A549 (cell line): ENCODE results near the gene LSP1. TPM values are rescaled to one million over a fixed set of nuclear protein-coding genes. Genes with fewer than 3 reads are reported as not detected.

ENCODE experiments used
- ATAC-seq, 2 experiments: fragments of 200-7000 bp in 1 of 2; fragments of >200 bp in 1 of 2; cut with Nextera tagmentation in 1 of 2; cut with Tn5 transposase in 1 of 2; 3 replicates each; pipeline versions ENCODE4 v1.8.0 to v1.9.1; 2018 to 2020; ENCODE audit warnings: mild to moderate bottlenecking in 1 of 2, moderate library complexity in 1 of 2
- CTCF ChIA-PET: fragments of 300-600 bp; sonication (Branson Sonifier 250); formaldehyde crosslinking; extraction: SDS; loops from one replicate; lab custom pipeline; 2021; ENCODE audit warnings: antibody characterized with exemption, inconsistent platforms; lab: Yijun Ruan, JAX
- POLR2A ChIA-PET: fragments of 350-600 bp; formaldehyde crosslinking; extraction: SDS; loops from one replicate; lab custom pipeline; 2021; ENCODE audit warnings: antibody characterized with exemption, inconsistent platforms; lab: Yijun Ruan, JAX
- DNase-seq, 2 experiments: peaks; one replicate each; pipeline versions ENCODE4 v3.0.0 to v3.0.0-alpha.2; 2011 to 2016; ENCODE audit warnings: low read depth in 1 of 2, low spot score in 1 of 2
- FAIRE-seq: peaks from 2 replicates; lab custom pipeline; 2011; peaks lifted over from hg19 to GRCh38; lab: Jason Lieb, UNC
- H3K27ac ChIP-seq, 2 experiments: fragments of >200 bp; sonication (Bioruptor Twin); formaldehyde crosslinking; 3 replicates each; pipeline ENCODE4 v1.5.1; 2016 to 2017
- H3K4me1 ChIP-seq: fragments of >200 bp; sonication (Bioruptor Twin); formaldehyde crosslinking; 3 replicates; pipeline ENCODE4 v1.6.1; 2016
- H3K4me2 ChIP-seq: fragments of >200 bp; sonication (Bioruptor Twin); formaldehyde crosslinking; 3 replicates; pipeline ENCODE4 v1.6.1; 2016
- H3K4me3 ChIP-seq: fragments of >200 bp; sonication (Bioruptor Twin); formaldehyde crosslinking; 3 replicates; pipeline ENCODE4 v1.5.1; 2016
- H3K9me3 ChIP-seq: fragments of >200 bp; sonication (Bioruptor Twin); formaldehyde crosslinking; 3 replicates; pipeline ENCODE4 v1.6.1; 2016
- CBX8 ChIP-seq: fragments of 200-600 bp; sonication (generic); IDR thresholded peaks from 2 replicates; pipeline ENCODE4 v1.6.1; 2016
- CHD4 ChIP-seq: fragments of 200-600 bp; sonication (generic); IDR thresholded peaks from 2 replicates; pipeline ENCODE4 v1.6.1; 2016; ENCODE audit warnings: antibody characterized with exemption, mild to moderate bottlenecking, borderline replicate concordance
- CTCF ChIP-seq: fragments of >200 bp; sonication (Bioruptor Twin); formaldehyde crosslinking; IDR thresholded peaks from 3 replicates; pipeline ENCODE4 v1.5.1; 2016
- E2F6 ChIP-seq: IDR thresholded peaks from 2 replicates; pipeline ENCODE4 v1.6.1; 2012; ENCODE audit warnings: low read depth, borderline replicate concordance
- FOSB ChIP-seq: fragments of 250-450 bp; sonication (Bioruptor Pico); IDR thresholded peaks from 2 replicates; pipeline ENCODE4 v1.5.0; 2020; ENCODE audit warnings: mild to moderate bottlenecking, moderate library complexity
- FOSL2 ChIP-seq, 2 experiments: fragments of 450-650 bp in 1 of 2; fragments of >200 bp in 1 of 2; sonication (Bioruptor Twin) in 1 of 2; formaldehyde crosslinking; IDR thresholded peaks; 2 replicates each; pipeline versions ENCODE4 v1.5.0 to v1.6.1; 2016 to 2020; ENCODE audit warnings: mild to moderate bottlenecking in 1 of 2, moderate library complexity in 1 of 2
- FOXS1 ChIP-seq: fragments of 250-450 bp; sonication (Bioruptor Pico); IDR thresholded peaks from 2 replicates; pipeline ENCODE4 v1.5.0; 2020; ENCODE audit warnings: mild to moderate bottlenecking, moderate library complexity
- GATA3 ChIP-seq: IDR thresholded peaks from 2 replicates; pipeline ENCODE4 v1.6.1; 2012; ENCODE audit warnings: borderline replicate concordance
- HMGXB4 ChIP-seq: fragments of 250-450 bp; sonication (Bioruptor Pico); IDR thresholded peaks from 2 replicates; pipeline ENCODE4 v1.5.0; 2021; ENCODE audit warnings: mild to moderate bottlenecking, moderate library complexity, borderline replicate concordance
- HOXA7 ChIP-seq: fragments of 250-450 bp; sonication (Bioruptor Pico); IDR thresholded peaks from 2 replicates; pipeline ENCODE4 v1.5.0; 2020; ENCODE audit warnings: mild to moderate bottlenecking, moderate library complexity
- HOXB13 ChIP-seq: fragments of 250-450 bp; sonication (Bioruptor Pico); IDR thresholded peaks from 2 replicates; pipeline ENCODE4 v1.5.0; 2020; ENCODE audit warnings: low read depth, mild to moderate bottlenecking, moderate library complexity
- JUN ChIP-seq, 2 experiments: fragments of >200 bp; sonication (Bioruptor Twin); formaldehyde crosslinking; IDR thresholded peaks; 2 replicates in 1 of 2; 3 replicates in 1 of 2; pipeline ENCODE4 v1.6.1; 2016 to 2017
- KDM5A ChIP-seq: fragments of 200-600 bp; sonication (generic); IDR thresholded peaks from 2 replicates; pipeline ENCODE4 v1.6.1; 2016; ENCODE audit warnings: antibody characterized with exemption, mild to moderate bottlenecking
- MAFK ChIP-seq: fragments of 450-650 bp; IDR thresholded peaks from 2 replicates; pipeline ENCODE4 v1.6.1; 2014; ENCODE audit not compliant: partially characterized antibody
- MAX ChIP-seq: IDR thresholded peaks from 2 replicates; pipeline ENCODE4 v1.6.1; 2012
- MYC ChIP-seq: IDR thresholded peaks from 2 replicates; pipeline ENCODE4 v1.6.1; 2012; ENCODE audit warnings: mild to moderate bottlenecking, inconsistent platforms, low read length, improper control_type of control experiment, borderline replicate concordance
- NFE2L2 ChIP-seq: fragments of 150-350 bp; conservative IDR thresholded peaks from 2 replicates; pipeline ENCODE4 v1.6.1; 2014; ENCODE audit warnings: low read length
- NR3C1 ChIP-seq: fragments of >200 bp; sonication (Bioruptor Twin); formaldehyde crosslinking; IDR thresholded peaks from 3 replicates; pipeline ENCODE4 v1.6.1; 2017
- PBX3 ChIP-seq: IDR thresholded peaks from 2 replicates; pipeline ENCODE4 v1.6.1; 2012
- PHF8 ChIP-seq: fragments of 200-600 bp; sonication (generic); IDR thresholded peaks from 2 replicates; pipeline ENCODE4 v1.6.1; 2016; ENCODE audit warnings: low read depth, mild to moderate bottlenecking, antibody characterized with exemption, moderate library complexity, borderline replicate concordance
- POLR2A ChIP-seq: IDR thresholded peaks from 2 replicates; pipeline ENCODE4 v1.6.1; 2012; ENCODE audit warnings: mild to moderate bottlenecking, low read length
- POLR2AphosphoS2 ChIP-seq: conservative IDR thresholded peaks from 2 replicates; pipeline ENCODE4 v1.6.1; 2012; ENCODE audit warnings: low read length, improper control_type of control experiment, inconsistent platforms
- RAD21 ChIP-seq, 2 experiments: fragments of >200 bp in 1 of 2; sonication (Bioruptor Twin) in 1 of 2; formaldehyde crosslinking in 1 of 2; IDR thresholded peaks in 1 of 2; conservative IDR thresholded peaks in 1 of 2; 2 replicates in 1 of 2; 3 replicates in 1 of 2; pipeline ENCODE4 v1.6.1; 2012 to 2018; ENCODE audit warnings: inconsistent platforms in 1 of 2
- RARB ChIP-seq: fragments of 250-450 bp; sonication (Bioruptor Pico); IDR thresholded peaks from 2 replicates; pipeline ENCODE4 v1.8.0; 2021; ENCODE audit warnings: mild to moderate bottlenecking, moderate library complexity
- RCOR1 ChIP-seq: fragments of 150-350 bp; IDR thresholded peaks from 2 replicates; pipeline ENCODE4 v1.6.1; 2014; ENCODE audit warnings: antibody characterized with exemption, low read length, low read depth
- SMC3 ChIP-seq: fragments of >200 bp; sonication (Bioruptor Twin); formaldehyde crosslinking; IDR thresholded peaks from 3 replicates; pipeline ENCODE4 v1.6.1; 2018; ENCODE audit warnings: inconsistent platforms
- SREBF2 ChIP-seq: fragments of 450-650 bp; IDR thresholded peaks from 2 replicates; pipeline ENCODE4 v1.6.1; 2014; ENCODE audit warnings: mild to moderate bottlenecking, moderate library complexity
- TFCP2L1 ChIP-seq: fragments of 250-450 bp; sonication (Bioruptor Pico); IDR thresholded peaks from 2 replicates; pipeline ENCODE4 v1.5.0; 2021; ENCODE audit warnings: mild to moderate bottlenecking
- USF2 ChIP-seq: fragments of 450-650 bp; IDR thresholded peaks from 2 replicates; pipeline ENCODE4 v1.6.1; 2014; ENCODE audit warnings: antibody characterized with exemption
- ZC3H11A ChIP-seq: fragments of 450-650 bp; IDR thresholded peaks from 2 replicates; pipeline ENCODE4 v1.6.1; 2014; ENCODE audit warnings: antibody characterized with exemption, mild to moderate bottlenecking
- ZNF302 ChIP-seq: fragments of 250-450 bp; sonication (Bioruptor Pico); IDR thresholded peaks from 2 replicates; pipeline ENCODE4 v1.9.0; 2021; ENCODE audit warnings: inconsistent platforms, mild to moderate bottlenecking, moderate library complexity
- ZSCAN20 ChIP-seq: fragments of 250-450 bp; sonication (Bioruptor Pico); IDR thresholded peaks from 2 replicates; pipeline ENCODE4 v1.8.0; 2022; ENCODE audit warnings: mild to moderate bottlenecking, moderate library complexity
- WGBS: methylation state at CpG from one replicate; pipeline ENCODE4 v1.1.6; 2017; ENCODE audit errors: missing lambda C conversion rate; 5-methylcytosine and 5-hydroxymethylcytosine counted together
- polyA plus RNA-seq, 4 experiments: library from polyadenylated mRNA; depleted of rRNA in 3 of 4; stranded (reverse); fragments of >200 nt; fragmentation: RNase III in 1 of 4; extraction: RNeasy Plus Mini Kit Qiagen cat#74134 plus additional on column Dnase treatment in 1 of 4; gene quantifications; 2 replicates in 3 of 4; 3 replicates in 1 of 4; pipeline ENCODE4 v1.2.3, GENCODE V29; 2011 to 2017

The LSP1 gene
- polyA plus RNA-seq, 2 of the 4 experiments (the other 2 are of a cell fraction): 0.67 to 3.5 TPM

GRCh38 chr11:1832211-1832919, 20.5 kb upstream of the LSP1 start:
- peak; percentile 41 to 83; a peak in 3 of 6 replicates for ATAC-seq
- ChIA-PET POLR2A (interaction anchor here (0.9 to 3.2 kb wide), 2 partner anchors 68 to 139 kb away, joined by 8 to 39 read pairs; partner anchors contain the start of gene CTSD), CTCF (interaction anchor here (0.7 to 13.7 kb wide), 99 partner anchors 9 to 332 kb away, joined by 3 to 605 read pairs (median 6); partner anchors contain the start of genes H19, KRTAP5-6, LSP1 and TNNT3)
- peak overlapping the region; percentile 73 to 89 for H3K27ac ChIP-seq
- no peak for TF ChIP-seq RCOR1
- no peak for TF ChIP-seq ZNF302
- TF ChIP-seq MAX: peak; percentile 47; the same call in 1 of the 2 replicates
- peak; percentile 80 to 99 for TF ChIP-seq RAD21 (conservative IDR thresholded peaks at IDR 0.05 in 1 of 2, IDR thresholded peaks at IDR 0.05 in 1 of 2)
- TF ChIP-seq MAFK: no peak
- no peak for TF ChIP-seq NFE2L2
- no peak for TF ChIP-seq KDM5A
- TF ChIP-seq POLR2AphosphoS2: no peak
- peak in 1 of 2 experiments; percentile 40; a peak in 2 of 5 replicates for TF ChIP-seq JUN (IDR thresholded peaks at IDR 0.05)
- TF ChIP-seq NR3C1: no peak
- TF ChIP-seq FOSB: no peak
- no peak for TF ChIP-seq FOXS1 (CRISPR knock-in tag)
- TF ChIP-seq PBX3: no peak
- TF ChIP-seq RARB: no peak
- peak; percentile 100 for TF ChIP-seq SMC3
- TF ChIP-seq E2F6: no peak
- TF ChIP-seq PHF8: no peak
- TF ChIP-seq ZSCAN20 (CRISPR knock-in tag): no peak
- TF ChIP-seq CHD4: 0 out of 2 replicates have a peak, but pooled peaks have one; percentile 37
- no peak for TF ChIP-seq GATA3
- no peak for TF ChIP-seq CBX8
- TF ChIP-seq CTCF: peak; percentile 99
- TF ChIP-seq HOXA7: no peak
- TF ChIP-seq, all 56 proteins: peak for 6
- FAIRE-seq (no peak), DNase-seq (peak; percentile 44 to 69)
- Histone ChIP-seq H3K4me2 (peak overlapping the region; percentile 85), H3K4me3 (peak overlapping the region; percentile 27), H3K9me3 (no peaks in the 10 kb centered on the region), H3K4me1 (peaks cover 66% of the 10 kb centered on the region)
- 25% methylated on average over 18 of the region's 40 CpGs for WGBS

- CTCF ChIA-PET: interaction anchor here (0.7 to 13.7 kb wide), 94 partner anchors 9 to 332 kb away, joined by 3 to 605 read pairs (median 7); partner anchors contain the start of genes H19, KRTAP5-6, LSP1 and TNNT3
- Histone ChIP-seq H3K27ac (peak overlapping the region; percentile 73 to 89; a peak in 5 of 6 replicates), H3K9me3 (no peaks in the 10 kb centered on the region), H3K4me1 (peaks cover 62% of the 10 kb centered on the region), H3K4me3 (peak overlapping the region; percentile 27; the same call in 2 of the 3 replicates), H3K4me2 (peak overlapping the region; percentile 85)
- POLR2A ChIA-PET: interaction anchor here (0.9 to 3.2 kb wide), 3 partner anchors 69 to 139 kb away, joined by 3 to 39 read pairs (median 8); partner anchors contain the start of gene CTSD
- WGBS: 43% methylated on average over 11 of the region's 17 CpGs
- ATAC-seq (no peak), DNase-seq (no peak), FAIRE-seq (no peak)
- TF ChIP-seq KDM5A (no peak), MYC (no peak), CBX8 (no peak), NR3C1 (no peak), POLR2A (no peak), FOSL2 (IDR thresholded peaks at IDR 0.05) (no peak), FOSL2 (CRISPR knock-in tag; IDR thresholded peaks at IDR 0.05) (no peak), PHF8 (no peak), HMGXB4 (CRISPR knock-in tag) (no peak), TFCP2L1 (CRISPR knock-in tag) (no peak), JUN (IDR thresholded peaks at IDR 0.05) (no peak), HOXB13 (CRISPR knock-in tag) (no peak), SREBF2 (no peak), ZC3H11A (no peak), USF2 (no peak)
Measured at GRCh38 chr11:1832920-1833295, 20.0 kb upstream of the LSP1 start.
